HG03159 (cell line): ENCODE measurements around the gene PPP1R3E.
"Not testable (repeated sequence)": the region's sequence is repeated elsewhere in the genome, so short reads cannot be mapped to it uniquely, and the experiment has no call there.

Experiments used
- ATAC-seq: cut with Tn5 transposase; IDR thresholded peaks from one replicate; pipeline ENCODE4 v1.9.1; 2021; ENCODE audit warnings: mild to moderate bottlenecking, moderate library complexity; ENCODE audit not compliant: unreplicated experiment

Gene PPP1R3E, protein sequence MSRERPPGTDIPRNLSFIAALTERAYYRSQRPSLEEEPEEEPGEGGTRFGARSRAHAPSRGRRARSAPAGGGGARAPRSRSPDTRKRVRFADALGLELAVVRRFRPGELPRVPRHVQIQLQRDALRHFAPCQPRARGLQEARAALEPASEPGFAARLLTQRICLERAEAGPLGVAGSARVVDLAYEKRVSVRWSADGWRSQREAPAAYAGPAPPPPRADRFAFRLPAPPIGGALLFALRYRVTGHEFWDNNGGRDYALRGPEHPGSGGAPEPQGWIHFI

DNA sequence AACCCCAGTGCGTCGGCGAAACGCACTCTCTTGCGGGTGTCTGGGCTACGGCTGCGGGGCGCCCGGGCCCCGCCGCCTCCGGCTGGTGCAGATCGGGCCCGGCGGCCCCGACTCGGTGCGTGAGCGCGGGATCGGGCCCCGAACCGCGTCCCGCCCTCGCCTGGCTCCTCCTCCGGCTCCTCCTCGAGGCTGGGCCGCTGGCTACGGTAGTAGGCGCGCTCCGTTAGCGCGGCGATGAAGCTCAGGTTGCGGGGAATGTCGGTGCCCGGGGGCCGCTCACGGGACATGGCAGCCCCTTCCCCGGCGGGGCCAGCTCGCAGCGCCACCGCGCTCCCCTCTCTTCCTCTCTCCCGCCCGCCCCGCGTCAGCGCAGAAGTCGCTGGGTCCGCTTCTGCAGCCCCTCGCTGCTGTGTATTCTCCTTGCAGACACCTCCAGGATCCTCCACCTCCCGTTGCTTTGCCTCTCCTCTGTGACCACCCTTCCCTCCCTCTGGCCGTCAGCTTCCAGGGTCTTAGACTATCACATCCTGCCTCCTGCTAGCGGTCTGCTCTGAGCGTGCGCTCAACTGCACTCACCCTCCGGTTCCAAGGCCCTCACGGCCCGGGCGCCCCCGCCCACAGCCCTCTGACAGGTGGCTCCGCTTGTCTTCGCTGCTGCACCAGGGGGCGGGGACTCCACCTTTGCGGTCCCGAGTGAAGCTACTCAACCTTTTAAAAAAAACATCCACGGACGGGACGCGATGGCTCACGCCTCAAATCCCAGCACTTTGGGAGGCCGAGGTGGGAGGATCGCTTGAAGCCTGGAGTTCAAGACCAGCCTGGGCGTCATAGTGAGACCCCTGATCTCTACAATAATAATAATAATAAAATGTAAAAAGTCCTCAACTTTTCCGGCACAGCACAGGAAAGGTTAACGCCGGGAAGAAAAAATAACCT is at the start of gene PPP1R3E:
Gene PPP1R3E, minus strand, starts transcription at position 570 of the 936 bp plus-strand sequence. Its CDS starts 283 bp downstream, at position 287.
- peak; percentile 44 for ATAC-seq

DNA sequence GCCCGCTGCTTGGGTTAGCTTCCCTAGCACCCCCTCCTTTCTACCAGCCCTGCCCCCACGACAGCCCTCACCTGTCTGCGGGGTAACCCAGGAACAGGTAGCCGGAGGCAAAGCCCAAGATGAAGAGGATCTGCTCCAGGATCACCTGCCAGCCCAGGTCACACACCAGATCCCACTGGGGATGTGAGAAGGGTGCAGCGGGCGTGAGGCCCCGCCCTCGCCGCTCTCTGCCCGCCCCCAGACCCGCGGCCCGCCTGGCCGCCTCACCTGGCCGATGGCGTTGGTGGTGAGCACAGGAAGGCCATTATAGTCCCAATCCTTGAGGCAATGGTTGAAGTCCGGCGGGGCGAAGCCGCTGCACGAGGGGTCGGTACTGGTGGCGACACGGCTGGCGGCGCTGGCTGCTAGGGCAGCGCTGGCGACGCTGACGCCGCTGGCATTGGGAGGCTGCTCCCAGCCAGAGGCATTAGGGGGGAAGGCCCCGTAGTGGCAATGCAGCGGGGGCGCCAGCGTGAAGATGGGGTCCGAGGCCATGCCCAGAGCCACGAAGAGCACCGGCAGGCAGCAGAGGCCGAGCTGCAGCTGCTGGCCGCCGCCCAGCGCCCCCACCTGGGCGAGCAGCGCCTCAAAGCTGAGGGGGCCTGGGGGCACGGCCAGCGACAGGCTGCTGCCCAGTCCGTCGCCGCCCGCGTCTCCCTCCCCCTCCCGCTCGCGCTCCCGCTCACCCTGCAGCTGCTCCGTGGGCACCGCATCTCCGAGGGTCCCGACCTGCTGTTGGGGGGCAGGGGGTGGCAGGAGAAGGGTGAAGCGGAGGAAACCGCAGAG is 49.2 kb upstream of the PPP1R3E start:
- no peak for ATAC-seq

DNA sequence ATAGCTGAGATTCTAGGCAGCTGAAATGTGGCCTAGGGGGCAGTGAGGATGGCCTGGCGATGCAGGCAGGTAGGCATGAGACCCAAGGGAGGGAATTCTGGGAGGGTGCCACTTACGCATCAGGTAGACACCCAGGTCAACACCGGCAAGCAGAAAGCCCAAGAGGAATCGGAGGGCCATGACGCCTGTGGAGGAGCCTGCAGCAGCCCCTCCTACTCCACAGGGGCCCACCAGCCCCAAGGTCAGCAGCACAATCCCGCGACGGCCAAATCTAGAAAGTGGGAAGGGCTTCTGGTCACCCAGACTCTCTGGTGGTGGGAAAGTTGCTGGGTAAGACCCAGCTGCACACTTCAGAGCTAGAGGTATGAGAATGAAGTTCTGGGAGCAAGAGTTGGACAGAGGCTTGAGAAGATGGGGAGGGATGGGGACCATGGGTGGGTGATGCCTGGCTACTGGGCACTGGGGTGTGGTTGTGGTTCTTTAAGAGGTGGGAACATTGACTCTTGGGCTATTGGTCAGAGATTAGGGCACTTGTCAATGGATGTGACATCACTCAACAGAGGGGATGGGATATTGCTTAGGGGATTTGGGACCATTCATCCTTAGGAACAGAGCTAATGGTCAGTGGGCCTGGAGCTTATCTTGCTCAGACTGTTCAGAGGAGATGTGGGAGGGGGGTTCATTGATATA is 46.6 kb upstream of the PPP1R3E start:
- no peak for ATAC-seq

DNA sequence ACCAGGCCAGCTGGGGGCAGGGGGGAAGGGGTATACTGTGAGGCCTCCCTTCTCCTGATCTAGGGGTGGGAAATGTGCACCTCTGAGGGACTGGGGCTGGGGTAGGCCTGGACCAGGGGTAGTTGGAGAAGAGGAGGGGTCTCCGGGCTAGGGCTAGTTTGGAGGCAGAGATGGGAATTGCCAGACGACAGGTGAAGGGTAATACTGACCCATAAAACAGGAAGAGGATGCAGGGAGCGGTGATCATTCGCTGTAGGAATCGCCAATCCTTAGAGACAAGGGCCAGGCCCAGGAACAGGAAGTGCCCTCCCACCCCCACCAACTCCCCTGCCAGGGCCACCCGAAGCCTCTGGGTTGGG is 45.6 kb upstream of the PPP1R3E start:
- ATAC-seq: no peak

DNA sequence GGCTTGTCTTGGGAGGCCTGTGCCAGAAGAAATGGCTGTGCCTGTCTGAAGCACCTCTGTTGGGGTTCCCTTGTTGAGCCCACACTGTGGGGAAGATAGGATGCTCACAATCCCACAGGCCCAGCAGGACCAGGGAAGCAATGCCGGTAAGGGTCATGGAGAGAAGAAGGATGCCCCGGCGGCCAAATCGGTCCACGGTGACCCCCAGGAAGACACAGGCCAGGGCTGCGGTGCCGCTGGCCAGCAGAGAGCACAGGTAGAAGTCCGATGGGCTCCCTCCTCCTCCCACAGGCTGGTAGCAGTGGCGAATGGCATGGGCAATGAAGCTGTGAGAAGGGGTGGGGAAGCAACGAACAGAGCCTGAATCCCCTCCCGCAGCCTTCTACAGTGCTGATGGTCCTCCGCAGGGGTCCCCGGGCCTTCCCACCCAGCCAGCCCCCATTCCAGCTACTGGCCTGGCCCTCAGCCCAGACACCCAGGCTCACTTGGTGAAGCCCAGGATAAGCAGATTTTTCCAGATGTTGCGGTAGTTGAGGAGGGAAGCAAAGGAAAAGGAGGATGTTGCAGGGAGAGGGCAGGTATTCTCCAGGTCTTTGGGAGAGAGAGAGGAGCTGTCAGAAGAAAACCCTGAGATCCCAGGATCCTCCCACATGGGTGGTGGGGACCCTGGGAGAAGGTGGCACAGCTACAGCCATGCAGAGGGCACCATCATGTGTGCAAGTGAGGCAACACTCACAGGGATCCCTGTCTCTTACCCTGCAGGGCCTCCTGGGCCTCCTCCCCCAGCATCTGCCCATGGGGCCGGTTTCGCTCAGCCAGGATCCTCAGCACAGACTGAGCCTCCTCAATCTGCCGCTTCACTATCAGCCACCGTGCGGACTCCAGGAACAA is 45.0 kb upstream of the PPP1R3E start:
- ATAC-seq: no peak

DNA sequence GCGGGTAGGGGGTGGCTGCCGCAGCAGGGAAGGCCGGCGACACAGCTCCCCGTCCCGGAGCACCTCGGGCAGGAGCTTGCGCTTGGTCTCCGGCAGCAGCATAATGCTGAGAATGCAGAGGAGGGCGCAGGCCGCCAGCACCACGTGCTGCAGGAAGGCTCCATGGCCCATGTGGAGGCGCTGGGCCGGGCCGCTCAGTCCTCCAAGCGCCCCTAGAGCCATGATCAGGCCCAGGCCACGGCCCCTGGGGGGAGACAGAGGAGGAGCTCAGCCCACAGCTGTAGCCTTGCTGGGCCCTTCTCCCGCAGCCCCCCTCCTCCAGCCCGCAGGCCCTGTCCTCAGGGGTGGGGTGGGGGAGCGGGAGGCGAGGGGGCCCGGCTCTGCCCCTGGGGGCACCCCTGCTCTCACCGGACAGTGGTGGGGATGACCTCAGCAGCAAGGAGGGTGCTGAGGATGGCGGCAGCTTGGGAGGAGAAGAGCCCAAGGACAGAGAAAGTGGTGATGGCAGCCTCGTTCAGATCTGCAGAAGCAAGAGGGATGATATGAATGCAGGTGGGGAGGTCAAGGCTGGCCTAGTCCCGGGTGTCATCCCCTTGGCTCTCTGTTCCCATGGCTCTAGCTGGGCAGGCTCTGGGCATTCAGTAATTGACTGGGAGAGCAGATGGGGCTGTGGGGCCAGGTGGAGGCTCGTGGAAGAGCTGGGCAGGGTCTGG is 44.2 kb upstream of the PPP1R3E start:
- ATAC-seq: no peak

DNA sequence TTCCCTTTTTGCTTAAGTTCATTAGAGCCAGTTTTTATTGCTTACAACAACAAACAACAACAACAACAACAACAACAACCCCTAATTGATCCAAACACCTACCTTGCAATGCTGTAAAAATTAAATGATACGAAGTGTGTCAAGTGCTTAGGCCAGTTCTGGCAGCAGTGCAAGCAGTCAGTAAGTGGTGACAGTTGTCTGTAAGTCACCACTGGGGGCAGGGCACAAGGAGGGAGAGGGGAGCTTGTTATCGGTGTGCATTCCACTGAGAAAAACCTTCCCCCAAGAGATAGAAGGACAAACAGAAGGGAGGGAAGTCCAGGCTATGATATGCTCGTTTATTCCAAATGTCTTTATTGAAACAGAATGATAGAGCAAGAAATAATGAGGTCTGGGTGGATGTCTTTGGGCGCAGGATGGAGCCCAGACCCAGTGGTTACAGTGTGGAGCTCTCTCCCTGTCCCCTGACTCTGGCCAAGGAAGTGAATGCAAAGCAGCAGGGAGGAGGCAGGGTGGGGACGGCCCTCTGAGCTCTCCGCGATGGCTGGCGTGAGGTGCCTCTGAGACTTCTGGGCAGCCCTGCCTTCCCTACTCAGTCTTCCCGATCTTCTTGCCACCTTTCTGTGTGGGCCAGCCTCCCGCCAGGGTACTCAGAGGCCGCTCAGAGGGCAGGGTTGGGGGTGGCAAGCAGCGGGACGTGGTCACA is 43.5 kb upstream of the PPP1R3E start:
- no peak for ATAC-seq

DNA sequence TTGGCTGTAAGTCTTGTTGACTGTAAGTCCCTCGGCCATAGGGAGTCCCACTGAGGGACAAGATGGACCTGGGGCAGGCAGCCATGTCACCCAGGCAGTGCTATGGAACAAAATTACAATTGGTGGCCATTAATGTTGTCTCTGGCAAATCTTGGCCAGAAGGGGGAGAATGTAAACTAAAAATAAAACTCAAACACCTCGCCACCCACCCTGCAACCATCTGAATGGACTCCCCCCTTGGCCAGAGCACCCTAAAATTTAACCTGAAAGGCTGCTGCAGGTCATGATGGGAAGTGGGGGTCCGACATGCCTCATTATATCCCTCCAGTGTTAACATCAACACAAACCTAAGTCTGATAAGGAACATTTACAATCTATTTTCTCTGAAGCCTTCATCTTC is 41.8 kb upstream of the PPP1R3E start:
- ATAC-seq: no peak

DNA sequence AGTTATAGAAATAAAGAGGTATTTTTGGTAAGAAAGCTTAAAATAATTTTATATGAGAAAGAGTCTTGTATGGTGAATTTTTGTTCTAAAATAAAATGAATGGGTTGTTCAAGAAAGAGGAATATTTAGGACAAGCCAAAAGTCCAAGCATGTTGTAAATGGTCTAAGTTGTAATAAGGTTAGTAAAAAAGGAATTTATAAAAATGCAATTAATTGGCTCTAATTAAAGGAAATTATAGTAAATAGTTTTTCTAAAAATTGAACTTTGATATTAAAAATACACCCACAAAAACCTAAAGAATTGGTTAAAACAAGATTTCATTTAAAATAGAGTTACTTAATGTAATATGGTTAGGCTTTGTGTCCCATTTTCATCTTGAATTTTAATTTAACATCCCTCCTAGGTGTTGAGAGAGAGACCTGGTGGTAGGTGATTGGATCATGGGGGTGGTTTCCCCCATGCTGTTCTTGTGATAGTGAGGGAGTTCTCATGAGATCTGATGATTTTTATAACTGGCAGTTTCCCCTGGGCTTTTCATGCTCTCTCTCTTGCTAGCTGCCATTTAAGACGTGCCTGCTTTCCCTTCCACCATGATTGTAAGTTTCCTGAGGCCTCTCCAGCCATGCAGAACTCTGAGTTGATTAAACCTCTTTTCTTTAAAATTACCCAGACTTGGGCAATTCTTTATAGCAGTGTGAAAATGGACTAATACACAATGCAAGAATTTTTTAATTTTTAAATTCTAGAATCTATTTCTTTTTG is 37.0 kb upstream of the PPP1R3E start:
- ATAC-seq: no peak

DNA sequence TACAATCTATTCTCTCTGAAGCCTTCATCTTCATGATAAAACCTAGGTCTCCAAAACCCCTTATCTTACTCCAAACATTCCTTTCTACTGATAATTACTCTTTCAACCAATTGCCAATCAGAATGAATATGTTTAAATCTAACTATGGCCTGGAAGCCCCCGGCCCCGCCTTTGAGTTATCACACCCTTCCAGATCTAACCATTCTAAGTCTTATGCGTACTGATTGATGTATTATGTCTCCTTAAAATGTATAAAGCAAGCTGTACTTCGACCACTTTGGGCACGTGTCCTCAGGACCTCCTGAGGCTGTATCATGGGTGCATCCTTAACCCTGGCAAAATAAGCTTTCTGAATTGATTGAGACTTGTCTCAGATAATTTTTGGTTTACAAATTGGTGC is 33.0 kb upstream of the PPP1R3E start:
- no peak for ATAC-seq

DNA sequence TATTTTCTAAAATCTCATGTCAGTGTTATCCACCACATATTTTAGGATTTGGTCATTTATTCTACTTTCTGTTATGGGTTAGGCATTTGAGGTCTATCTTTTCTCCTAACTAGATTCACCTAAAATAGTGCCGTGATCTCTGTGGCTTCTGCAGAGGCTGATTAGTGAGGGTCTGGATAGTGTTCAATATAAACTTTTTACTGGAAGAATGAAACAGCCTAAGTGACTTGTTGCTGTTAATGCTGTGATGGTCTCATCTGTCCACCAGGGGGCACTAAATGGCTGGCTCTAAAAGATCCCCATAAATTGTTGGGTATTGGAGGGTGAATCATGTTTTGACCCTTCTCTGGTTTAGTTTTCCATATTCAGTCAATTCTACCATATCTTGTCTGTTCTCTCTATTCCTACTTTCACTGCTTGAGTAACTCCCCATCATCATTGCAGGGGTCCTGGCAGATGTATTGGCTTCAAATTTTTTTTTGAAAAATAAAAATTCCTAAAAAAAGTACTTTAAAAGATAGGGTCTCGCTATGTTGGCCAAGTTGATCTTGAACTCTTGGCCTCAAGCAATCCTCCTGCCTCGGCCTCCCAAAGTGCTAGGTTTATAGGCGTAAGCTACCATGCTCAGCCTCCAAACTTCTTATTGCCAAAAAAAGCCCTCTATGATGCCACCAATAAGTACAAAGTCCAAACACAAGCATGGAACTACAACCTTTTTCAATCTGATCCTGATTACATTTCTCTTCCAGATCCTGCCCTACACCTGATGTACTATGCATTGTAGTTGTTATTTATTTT is 25.5 kb upstream of the PPP1R3E start:
- ATAC-seq: no peak

DNA sequence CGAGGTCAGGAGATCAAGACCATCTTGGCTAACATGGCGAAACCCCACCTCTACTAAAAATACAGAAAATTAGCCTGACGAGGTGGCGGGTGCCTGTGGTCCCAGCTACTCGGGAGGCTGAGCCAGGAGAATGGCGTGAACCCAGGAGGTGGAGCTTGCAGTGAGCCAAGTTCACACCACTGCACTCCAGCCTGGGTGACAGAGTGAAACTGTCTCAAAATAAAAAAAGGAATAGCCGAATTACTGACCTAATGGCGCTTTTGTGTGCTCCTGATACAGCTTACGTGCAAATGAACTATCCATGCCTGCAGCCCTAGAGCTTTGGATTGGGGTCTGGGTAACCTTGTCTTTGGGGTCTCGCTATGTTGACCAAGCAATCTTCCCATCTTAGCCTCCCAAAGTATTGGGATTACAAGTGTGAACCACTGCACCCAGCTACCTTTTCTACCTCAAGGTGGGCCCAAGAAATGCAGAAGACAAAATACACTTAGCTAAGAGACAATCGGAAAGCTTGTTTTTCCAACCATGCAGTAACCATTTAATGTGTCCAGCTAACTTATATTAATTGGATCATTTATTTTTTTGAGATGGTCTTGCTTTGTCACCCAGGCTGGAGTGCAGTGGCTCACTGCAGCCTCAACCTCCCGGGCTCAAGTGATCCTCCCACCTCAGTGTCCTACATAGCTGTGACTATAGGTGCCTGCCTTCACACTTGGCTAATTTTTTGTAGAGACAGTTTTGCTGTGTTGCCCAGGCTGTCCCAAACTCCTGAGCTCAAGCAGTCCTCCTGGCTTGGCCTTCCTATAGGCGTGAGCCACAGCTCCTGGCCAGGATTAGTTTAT is 24.1 kb upstream of the PPP1R3E start:
- no peak for ATAC-seq

DNA sequence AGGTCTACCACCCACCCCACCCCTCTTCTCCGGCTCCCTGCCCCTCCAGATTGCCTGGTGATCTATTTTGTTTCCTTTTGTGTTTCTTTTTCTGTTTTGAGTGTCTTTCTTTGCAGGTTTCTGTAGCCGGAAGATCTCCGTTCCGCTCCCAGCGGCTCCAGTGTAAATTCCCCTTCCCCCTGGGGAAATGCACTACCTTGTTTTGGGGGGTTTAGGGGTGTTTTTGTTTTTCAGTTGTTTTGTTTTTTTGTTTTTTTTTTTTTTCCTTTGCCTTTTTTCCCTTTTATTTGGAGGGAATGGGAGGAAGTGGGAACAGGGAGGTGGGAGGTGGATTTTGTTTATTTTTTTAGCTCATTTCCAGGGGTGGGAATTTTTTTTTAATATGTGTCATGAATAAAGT is 23.1 kb upstream of the PPP1R3E start:
- ATAC-seq: not testable (repeated sequence)

DNA sequence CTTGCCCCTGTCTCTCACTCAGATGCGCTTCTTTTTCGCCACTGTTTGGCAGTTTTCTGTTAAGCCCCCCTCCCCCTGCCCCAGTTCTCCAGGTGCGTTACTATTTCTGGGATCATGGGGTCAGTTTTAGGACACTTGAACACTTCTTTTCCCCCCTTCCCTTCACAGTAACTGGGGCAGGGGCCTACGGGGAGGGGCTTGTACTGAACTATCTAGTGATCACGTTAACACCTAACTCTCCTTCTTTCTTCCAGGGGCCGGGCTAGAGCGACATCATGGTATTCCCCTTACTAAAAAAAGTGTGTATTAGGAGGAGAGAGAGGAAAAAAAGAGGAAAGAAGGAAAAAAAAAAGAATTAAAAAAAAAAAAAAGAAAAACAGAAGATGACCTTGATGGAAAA is 22.3 kb upstream of the PPP1R3E start:
- ATAC-seq: no peak

DNA sequence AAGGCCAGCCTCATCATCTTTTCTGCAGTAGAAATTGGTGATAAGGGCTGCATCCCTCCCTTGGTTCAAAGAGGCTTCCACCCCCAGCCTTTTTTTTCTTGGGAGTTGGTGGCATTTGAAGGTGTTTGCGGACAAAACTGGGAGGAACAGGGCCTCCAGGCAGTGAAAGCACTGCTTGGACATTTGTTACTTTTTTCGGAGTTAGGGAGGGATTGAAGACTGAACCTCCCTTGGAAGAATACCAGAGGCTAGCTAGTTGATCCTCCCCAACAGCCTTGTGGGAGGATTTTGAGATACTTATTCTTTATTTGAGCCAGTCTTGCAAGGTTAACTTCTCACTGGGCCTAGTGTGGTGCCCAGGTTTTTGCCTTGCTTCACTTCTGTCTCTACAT is 21.8 kb upstream of the PPP1R3E start:
- ATAC-seq: no peak

DNA sequence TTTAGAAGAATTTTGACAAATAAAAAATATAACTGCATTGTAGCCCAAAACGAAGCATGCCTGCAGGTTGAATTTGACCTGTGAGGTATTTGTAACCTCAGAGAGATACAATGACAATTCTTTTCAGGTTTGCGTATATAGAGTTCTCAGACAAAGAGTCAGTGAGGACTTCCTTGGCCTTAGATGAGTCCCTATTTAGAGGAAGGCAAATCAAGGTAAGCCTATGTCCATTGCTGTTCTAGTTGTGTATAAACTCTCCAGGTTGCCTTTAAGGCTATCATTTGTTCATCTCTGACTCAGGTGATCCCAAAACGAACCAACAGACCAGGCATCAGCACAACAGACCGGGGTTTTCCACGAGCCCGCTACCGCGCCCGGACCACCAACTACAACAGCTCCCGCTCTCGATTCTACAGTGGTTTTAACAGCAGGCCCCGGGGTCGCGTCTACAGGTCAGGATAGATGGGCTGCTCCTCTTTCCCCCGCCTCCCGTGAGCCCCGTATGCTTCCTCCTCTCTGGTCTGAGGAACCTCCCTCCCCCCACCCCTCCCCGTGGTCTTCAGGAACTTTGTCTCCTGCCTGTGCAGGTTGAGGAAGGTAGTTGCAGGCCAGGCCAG is 21.3 kb upstream of the PPP1R3E start:
- no peak for ATAC-seq
